HL-60 (cell line): Measurements from ENCODE around the gene ADAT3.

Experiments
- DNase-seq, 2 experiments: peaks; one replicate each; pipeline ENCODE4 v3.0.0-alpha.2; 2010 to 2020; ENCODE audit warnings: low read depth in 1 of 2, low spot score in 1 of 2
- H3K27ac ChIP-seq: fragments of 250-450 bp; sonication (Bioruptor Pico); replicated peaks from 2 replicates; pipeline ENCODE4 v1.5.1; 2020; ENCODE audit warnings: mild to moderate bottlenecking, moderate library complexity
- H3K27me3 ChIP-seq: fragments of 250-450 bp; sonication (Bioruptor Pico); 2 replicates; pipeline ENCODE4 v1.5.1; 2021; ENCODE audit warnings: mild to moderate bottlenecking, moderate library complexity; ENCODE audit not compliant: insufficient read depth, poor library complexity, severe bottlenecking
- H3K4me3 ChIP-seq: replicated peaks from 2 replicates; pipeline ENCODE4 v1.5.1; 2011; ENCODE audit warnings: mild to moderate bottlenecking, control low read depth, low read length; ENCODE audit not compliant: insufficient read depth
- GABPA ChIP-seq: IDR thresholded peaks from 2 replicates; pipeline ENCODE4 v1.6.1; 2012; ENCODE audit warnings: low read depth
- POLR2AphosphoS5 ChIP-seq: IDR thresholded peaks from 2 replicates; pipeline ENCODE4 v1.6.1; 2012; ENCODE audit warnings: low read depth
- SPI1 ChIP-seq: IDR thresholded peaks from 2 replicates; pipeline ENCODE4 v1.6.1; 2012; ENCODE audit warnings: low read depth, mild to moderate bottlenecking, borderline replicate concordance
- TF ChIP-seq, protein P1 (sequence below): IDR thresholded peaks from one replicate; pipeline ENCODE4 v1.5.1; 2011; ENCODE audit warnings: low read length, control low read depth, inconsistent platforms; ENCODE audit not compliant: insufficient read depth
- TF ChIP-seq, protein P2 (sequence below): IDR thresholded peaks from 2 replicates; pipeline ENCODE4 v1.6.1; 2012; ENCODE audit warnings: low read depth; ENCODE audit not compliant: insufficient replicate concordance

Gene ADAT3

DNA sequence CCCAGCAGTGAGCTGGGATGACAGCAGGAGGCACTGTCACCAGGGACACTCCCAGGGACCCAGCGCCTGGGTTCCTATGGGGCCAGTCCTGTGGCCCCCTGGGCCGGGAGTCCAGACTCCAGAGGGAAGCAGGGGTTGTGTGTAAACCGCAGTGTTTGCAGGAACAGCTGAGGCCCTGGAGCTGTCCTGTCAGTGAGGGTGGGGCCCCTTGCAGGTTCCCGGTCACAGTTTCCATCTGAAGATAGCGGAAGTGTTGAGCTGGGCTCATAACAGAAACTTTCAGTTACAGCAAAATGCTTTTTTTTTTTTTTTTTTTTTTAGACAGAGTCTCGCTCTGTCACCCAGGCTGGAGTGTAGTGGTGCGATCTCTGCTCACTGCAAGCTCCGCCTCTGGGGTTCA, 18.1 kb downstream of the ADAT3 start:
- Histone ChIP-seq H3K27ac (peak overlapping the region; percentile 36), H3K4me3 (no peak overlapping the region), H3K27me3 (no peaks in the 10 kb centered on the region)
- peak; percentile 90 to 92 for DNase-seq
- TF ChIP-seq POLR2AphosphoS5 (peak; percentile 44; the same call in 1 of the 2 replicates), SPI1 (peak; percentile 84)
- TF ChIP-seq, protein P1, sequence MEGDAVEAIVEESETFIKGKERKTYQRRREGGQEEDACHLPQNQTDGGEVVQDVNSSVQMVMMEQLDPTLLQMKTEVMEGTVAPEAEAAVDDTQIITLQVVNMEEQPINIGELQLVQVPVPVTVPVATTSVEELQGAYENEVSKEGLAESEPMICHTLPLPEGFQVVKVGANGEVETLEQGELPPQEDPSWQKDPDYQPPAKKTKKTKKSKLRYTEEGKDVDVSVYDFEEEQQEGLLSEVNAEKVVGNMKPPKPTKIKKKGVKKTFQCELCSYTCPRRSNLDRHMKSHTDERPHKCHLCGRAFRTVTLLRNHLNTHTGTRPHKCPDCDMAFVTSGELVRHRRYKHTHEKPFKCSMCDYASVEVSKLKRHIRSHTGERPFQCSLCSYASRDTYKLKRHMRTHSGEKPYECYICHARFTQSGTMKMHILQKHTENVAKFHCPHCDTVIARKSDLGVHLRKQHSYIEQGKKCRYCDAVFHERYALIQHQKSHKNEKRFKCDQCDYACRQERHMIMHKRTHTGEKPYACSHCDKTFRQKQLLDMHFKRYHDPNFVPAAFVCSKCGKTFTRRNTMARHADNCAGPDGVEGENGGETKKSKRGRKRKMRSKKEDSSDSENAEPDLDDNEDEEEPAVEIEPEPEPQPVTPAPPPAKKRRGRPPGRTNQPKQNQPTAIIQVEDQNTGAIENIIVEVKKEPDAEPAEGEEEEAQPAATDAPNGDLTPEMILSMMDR, result no peak

DNA sequence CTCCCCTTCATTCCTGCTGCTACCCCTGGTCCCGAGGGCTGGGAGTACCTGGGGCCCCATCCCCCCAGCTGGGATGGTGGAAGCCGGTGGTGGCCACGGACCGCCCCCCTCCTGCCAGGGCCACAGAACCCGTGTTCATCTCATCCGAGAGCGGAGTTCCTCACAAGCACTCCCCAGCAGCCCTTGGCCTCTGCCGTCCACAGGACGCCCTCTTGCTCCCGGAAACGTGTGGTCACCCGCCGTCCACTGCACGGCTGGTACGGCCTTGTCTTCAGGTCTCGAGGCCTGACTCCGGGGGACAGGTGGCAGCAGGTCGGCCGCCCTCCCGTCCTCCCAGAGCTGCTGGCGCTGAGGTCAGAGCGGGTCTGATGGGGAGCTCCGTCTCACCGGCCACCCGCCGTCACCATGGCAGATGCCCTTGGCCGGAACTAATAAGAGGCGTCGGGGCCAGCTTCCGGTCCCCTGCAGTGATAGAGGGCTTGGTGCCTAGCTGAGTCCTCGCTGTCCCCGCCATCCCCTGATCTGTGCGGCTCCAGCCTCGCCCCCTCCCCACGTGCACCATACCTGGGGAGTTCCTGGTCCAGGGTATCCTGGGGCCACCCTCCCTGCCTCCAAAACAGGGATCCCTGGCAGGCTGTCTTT, 19.2 kb downstream of the ADAT3 start:
- Histone ChIP-seq H3K4me3 (no peak overlapping the region), H3K27me3 (no peaks in the 10 kb centered on the region), H3K27ac (peak overlapping the region; percentile 36)
- DNase-seq, result no peak
- TF ChIP-seq, protein P2, sequence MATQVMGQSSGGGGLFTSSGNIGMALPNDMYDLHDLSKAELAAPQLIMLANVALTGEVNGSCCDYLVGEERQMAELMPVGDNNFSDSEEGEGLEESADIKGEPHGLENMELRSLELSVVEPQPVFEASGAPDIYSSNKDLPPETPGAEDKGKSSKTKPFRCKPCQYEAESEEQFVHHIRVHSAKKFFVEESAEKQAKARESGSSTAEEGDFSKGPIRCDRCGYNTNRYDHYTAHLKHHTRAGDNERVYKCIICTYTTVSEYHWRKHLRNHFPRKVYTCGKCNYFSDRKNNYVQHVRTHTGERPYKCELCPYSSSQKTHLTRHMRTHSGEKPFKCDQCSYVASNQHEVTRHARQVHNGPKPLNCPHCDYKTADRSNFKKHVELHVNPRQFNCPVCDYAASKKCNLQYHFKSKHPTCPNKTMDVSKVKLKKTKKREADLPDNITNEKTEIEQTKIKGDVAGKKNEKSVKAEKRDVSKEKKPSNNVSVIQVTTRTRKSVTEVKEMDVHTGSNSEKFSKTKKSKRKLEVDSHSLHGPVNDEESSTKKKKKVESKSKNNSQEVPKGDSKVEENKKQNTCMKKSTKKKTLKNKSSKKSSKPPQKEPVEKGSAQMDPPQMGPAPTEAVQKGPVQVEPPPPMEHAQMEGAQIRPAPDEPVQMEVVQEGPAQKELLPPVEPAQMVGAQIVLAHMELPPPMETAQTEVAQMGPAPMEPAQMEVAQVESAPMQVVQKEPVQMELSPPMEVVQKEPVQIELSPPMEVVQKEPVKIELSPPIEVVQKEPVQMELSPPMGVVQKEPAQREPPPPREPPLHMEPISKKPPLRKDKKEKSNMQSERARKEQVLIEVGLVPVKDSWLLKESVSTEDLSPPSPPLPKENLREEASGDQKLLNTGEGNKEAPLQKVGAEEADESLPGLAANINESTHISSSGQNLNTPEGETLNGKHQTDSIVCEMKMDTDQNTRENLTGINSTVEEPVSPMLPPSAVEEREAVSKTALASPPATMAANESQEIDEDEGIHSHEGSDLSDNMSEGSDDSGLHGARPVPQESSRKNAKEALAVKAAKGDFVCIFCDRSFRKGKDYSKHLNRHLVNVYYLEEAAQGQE, result no peak
- TF ChIP-seq, protein P1, result no peak
- TF ChIP-seq POLR2AphosphoS5, result no peak
- no peak for TF ChIP-seq GABPA
- TF ChIP-seq SPI1, result no peak

DNA sequence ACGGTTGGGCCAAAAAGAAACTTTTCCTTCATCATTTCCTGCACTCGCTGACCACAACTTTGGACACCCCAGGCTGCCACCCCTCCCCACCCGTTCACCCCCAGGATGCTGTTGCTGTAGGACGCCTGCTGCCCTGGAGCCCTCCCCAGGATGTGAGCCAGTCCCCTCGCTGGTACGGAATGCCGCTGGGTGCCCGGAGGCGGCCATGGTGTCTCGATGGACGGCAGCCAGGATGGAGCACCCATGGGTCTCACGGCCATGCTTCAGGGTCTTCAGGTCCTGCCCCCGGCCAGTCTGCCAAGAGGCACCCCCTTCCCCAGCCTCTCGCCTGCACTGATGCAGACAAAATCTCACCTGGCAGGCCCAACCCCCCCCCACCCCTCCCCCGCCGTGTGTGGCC, 20.3 kb downstream of the ADAT3 start:
- no peak overlapping the region for H3K27ac ChIP-seq
- no peak overlapping the region for H3K4me3 ChIP-seq
- no peaks in the 10 kb centered on the region for H3K27me3 ChIP-seq
- TF ChIP-seq, protein P1, result no peak
- TF ChIP-seq POLR2AphosphoS5 (no peak), SPI1 (no peak), GABPA (no peak)
- DNase-seq, result no peak

DNA sequence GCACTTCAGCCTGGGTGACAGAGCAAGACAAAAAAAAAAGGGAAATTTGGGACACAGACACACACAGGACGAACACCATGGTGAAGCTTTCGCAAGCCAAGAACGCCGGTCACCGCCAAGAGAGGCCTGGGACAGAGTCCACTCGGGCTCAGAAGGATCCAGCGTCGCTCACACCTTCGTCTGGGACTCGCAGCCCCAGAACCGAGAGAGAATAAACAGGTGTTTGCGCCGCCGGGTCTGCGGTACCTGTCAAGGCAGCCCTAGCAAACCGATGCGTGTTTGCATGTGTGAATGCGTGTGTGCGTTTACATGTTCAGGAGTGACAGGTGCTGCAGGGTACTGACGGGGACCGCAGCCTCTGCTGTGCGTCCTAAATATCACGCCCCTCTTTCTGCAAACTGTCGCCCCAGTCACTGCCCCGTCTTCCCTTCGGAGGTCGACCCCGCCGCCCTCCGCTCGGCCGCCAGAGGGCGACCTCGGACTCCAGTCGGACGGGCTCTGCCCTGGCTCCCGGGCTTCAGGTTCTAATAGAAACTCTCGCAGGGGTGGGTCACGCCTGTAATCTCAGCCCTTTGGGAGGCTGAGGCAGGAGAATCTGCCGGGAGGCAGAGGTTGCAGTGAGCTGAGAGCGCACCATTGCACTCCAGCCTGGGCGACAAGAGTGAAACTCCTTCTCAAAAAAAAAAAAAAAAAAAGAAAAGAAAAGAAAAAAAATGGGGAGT, 24.0 kb downstream of the ADAT3 start:
- Histone ChIP-seq H3K27me3 (no peaks in the 10 kb centered on the region), H3K4me3 (peak overlapping the region; percentile 15), H3K27ac (0 out of 2 replicates have a peak overlapping the region, but pooled peaks have one; percentile 32)
- peak in 1 of 2 experiments; percentile 76 for DNase-seq
- TF ChIP-seq, protein P2, result no peak
- TF ChIP-seq SPI1, result no peak
- TF ChIP-seq, protein P1, result peak; percentile 85
